DMS153 treated with DMSO at 0.1 percent for 48 hours (cell line): ENCODE results near the gene GNAT2.
A peak's percentile ranks its signal among the peaks of the same experiment; 100 is the strongest.
"Not testable (repeated sequence)": the region's sequence is repeated elsewhere in the genome, so short reads cannot be mapped to it uniquely, and the experiment has no call there.

ENCODE experiments used
- DNase-seq: peaks from one replicate; lab custom pipeline; 2025; ENCODE audit not compliant: unreplicated experiment; lab: John Stamatoyannopoulos, UW

The GNAT2 gene

DNA sequence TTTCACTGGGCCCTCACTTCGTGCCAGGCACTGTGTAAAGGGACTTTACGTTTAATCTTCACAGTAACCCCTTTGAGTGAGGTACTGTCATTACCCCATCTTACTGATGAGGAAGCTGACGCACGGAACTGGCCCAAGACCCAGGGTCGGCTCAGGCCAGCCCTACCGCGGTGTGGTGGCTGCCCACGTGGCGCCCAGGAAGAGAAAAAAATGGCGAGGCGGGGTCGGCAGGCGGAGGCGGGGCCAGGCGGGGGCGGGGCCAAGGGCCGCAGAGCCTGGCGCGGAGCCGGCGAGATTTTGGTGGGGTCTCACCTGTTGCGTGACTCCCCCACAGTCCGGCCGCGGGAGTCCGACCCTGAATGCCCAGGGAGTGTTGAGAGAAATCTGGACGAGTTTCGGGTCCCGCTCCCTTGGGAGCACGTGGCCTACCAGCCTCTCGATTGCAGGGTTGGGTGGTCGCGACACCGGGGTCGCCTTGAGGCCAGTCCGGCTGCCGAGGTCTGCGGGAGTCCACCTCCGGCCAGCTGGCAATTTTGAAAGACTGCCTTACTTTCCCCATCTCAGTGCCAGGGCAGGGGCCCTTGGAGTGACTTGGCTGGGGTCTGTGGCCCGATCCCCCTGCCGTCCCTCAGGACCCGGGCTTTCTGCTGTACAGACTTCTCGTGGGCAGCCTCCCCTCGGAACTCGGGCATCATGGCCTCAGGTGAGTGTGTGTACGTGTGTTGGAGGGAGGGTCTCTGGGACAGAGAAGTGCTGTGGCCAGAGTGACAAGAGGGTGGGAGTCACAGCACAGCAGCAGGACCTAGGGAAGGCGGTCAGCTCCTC lies at the start of gene GNAT2, which contains the start of gene AMPD2:
Gene GNAT2, minus strand, starts transcription at position 41 of the 825 bp plus-strand sequence. CDS start 6,746 bp downstream, outside the sequence.
Gene AMPD2, plus strand, starts transcription at position 262 of the 825 bp plus-strand sequence. CDS start 1,339 bp downstream, outside the sequence.
- DNase-seq = peak; percentile 8

DNA sequence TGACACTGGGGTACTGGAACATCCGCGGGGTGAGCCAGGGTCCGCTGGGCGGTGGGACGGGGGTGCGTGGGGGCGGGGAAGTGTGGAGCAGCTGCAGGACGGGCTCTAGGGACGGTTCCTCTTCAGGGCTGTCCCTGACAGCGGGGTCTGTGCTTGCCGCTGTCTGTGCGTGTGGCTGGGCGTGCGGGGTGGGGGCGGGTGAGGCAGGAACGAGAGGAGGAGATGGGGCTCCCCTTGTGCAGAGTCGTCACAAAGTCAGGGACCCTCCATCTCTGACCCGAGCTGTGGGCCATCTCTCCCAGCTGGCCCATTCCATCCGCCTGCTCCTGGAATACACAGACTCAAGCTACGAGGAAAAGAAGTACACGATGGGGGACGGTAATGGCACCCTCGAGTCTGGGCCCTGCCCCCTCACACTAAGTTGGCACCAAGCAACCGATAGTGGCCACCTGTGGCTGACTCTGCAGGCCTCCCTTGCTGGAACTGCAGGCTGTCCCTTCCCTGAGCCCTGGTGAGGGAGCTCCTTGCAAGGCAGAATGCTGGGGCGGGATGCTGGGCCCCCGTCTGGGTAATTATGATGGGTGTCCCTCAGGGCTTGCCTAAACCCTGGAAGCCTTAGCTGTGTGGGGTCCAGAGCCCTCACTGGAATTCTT lies 48.8 kb upstream of the GNAT2 start:
- DNase-seq = no peak

DNA sequence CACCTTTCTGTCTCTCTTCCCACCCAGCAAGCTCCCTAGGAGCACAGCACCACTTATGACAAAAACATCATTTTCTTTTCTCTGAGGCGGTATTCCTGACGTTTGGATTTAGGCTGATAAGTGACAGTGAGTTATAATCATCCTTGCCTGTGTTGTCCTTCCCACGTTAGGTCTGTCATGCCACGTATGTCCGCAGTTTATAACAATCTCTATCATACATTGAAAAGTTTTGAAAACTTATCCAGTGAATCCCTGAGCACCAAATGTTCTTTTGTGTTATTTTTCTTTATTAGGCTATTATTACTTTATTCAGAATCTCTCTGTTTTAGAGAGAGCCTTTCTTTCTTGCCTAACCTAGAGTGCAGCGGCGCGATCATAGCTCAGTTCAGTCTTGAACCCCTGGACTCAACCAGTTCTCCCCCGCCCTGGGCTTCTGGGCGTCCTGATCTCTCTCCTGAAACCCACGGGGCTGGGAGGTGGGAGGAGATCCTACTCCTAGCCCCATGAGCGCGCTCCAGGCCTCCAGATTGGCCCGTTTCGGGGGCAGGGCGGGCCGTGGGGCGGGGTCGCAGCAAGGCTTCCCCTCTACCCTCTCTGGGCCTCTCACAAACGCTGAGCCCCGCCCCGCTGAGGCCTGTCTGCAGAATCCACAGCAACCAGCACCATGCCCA lies 48.2 kb upstream of the GNAT2 start, which contains the start of gene GSTM2:
Gene GSTM2, plus strand, starts transcription at position 606 of the 671 bp plus-strand sequence. Its CDS starts 59 bp downstream, at position 665.
- no peak for DNase-seq

DNA sequence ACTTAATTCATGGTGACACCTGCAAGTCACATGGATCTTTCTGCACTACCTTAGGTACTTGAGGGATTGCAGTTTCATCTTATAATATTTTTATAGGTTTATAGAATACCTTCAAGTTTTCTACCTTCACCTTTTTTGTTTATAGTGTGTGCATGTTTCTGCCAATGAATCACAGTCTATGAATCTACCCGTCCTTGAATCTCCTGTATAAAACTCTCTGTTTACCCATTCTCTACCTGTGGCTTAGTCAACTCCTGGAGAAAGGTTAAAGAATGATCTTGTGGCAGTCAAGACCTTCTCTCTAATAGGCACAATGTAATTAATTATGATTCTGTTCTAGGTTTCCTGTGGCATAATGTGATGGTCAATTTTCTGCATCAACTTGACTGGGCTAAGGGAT lies 45.3 kb upstream of the GNAT2 start:
- no peak for DNase-seq

DNA sequence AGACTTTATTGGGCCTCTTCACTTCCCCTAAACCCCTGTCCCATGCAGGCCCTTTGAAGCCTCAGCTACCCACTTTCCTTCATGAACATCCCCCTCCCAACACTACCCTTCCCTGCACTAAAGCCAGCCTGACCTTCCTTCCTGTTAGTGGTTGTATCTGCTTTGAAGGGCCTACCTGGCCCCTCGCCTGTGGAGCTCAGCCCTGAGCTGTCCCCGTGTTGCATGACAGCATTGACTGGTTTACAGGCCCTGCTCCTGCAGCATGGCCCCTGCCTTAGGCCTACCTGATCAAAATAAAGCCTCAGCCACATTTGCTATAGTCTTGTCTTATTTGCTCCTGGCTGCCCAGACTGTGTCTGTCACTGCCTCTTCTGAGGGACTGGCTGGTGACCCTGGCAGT lies 42.0 kb upstream of the GNAT2 start:
- no peak for DNase-seq

DNA sequence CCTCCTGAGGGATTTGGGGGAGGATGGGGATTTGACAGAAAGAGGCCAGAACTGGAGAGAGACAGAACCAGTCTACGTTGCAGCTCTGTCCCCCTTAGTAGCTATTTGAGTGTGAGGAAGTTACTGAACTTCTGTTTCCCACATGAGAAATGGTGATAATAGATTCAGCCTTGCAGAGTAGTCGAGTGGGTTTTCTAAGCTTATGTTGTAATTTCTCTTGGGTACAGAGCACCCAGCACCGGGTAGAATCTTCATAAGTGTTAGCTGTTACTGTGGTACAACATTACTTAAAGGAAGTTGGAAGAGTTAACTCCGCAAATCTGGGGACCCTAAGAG lies 41.2 kb upstream of the GNAT2 start:
- DNase-seq = not testable (repeated sequence)

DNA sequence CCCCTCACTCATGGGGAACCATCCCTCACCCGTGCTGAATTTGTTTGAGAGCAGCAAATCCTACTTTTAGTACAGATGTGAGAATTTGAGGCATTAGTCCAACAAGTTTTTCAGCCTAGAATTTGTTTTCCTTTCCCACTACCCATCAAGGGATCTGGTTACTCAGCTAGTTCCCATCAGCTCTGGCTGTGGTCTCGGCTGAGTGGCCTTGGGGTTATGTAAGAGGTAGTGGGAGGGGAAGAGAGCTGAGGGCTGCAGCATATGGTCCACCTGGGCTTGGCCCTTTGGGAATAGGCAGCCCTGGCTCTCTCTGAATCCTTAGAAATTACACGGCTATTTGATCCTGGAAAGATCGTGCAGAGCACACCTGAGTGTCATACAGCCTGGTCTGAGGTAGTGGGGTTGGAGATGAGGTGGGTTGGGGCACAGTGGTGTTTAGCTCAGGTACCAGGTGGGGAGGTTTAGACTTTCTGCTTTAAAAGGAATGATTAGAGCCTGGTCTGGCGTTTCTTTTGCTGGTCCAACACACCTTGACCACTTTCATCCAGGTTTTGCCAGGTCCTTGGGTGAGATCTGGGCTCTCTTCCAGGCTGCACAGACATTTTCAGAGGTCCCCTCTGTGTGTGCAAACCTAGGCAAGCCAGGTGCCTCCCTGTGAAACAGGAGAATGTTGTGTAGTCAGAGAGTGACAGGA lies 40.7 kb upstream of the GNAT2 start:
- no peak for DNase-seq

DNA sequence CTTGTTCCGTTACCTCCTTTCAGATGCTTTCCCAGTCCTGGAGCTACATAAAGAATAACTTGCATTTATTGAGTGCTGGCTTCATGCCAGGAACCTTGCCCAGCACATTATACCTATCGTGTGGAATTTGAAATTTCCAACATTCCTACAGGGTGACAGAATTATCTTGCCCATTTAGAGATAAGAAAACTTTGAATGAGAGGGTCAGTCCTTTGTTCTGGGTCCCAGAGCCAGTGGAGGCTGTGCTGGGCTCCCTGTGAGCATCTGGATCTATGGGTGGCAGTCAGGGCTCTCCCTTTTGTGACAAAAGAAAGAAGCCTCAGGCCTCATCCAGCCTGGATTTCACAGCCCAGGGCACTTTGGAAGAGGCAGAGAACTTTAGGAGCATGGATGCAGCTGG lies 39.7 kb upstream of the GNAT2 start:
- DNase-seq = no peak

DNA sequence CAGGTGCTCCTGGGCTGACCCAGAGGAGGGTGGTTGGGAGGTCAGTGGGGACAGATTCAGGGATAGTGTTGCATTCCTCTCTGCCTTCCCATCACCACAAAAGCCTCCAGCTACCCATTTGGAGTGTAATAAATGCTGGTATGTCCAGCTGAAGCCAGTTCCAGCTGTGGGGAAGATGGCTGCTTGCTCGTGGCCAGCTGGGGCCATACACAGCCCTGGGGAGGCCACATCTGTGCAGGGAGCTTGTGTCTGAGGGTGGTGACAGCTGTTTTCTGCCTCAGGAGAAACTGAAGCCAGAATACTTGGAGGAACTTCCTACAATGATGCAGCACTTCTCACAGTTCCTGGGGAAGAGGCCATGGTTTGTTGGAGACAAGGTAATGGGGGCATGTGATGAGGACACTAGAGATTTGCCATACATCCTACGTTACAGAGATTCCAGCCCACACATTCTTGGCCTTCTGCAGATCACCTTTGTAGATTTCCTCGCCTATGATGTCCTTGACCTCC lies 39.2 kb upstream of the GNAT2 start:
- DNase-seq = no peak

DNA sequence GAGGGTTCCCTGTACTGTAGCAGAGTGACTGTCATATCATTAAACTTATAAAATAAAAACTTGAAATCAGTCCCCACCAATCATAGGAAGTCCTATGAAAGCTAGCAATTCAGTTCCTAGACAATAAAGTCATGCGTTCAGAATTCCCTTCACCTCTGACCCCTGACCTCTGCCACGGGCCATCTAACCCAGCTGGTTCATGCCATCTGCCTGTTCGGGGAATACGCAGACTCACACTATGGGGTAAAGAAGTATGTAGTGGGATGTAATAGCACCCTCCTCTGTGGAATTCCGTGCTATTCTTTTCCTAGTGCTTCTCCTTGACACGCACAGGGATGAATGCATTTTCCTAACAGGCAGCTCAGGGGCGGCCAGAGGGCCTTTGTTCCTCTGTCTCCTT lies 38.6 kb upstream of the GNAT2 start:
- DNase-seq = no peak

DNA sequence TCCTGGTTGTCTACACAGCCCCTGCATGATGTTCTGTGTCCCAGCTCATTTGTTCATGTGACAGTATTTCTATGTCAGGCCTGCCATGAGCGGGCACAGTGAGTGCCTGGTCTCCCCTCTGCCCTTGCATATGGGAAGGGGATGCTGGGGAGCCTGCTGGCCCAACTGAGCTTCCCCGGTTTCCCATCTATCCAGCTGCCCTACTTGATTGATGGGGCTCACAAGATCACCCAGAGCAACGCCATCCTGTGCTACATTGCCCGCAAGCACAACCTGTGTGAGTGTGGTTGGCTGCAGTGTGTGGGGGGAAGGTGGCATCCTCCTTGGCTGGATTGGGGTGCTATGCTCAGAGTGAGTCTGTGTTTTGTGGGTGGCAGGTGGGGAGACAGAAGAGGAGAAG lies 38.0 kb upstream of the GNAT2 start:
- DNase-seq = no peak

DNA sequence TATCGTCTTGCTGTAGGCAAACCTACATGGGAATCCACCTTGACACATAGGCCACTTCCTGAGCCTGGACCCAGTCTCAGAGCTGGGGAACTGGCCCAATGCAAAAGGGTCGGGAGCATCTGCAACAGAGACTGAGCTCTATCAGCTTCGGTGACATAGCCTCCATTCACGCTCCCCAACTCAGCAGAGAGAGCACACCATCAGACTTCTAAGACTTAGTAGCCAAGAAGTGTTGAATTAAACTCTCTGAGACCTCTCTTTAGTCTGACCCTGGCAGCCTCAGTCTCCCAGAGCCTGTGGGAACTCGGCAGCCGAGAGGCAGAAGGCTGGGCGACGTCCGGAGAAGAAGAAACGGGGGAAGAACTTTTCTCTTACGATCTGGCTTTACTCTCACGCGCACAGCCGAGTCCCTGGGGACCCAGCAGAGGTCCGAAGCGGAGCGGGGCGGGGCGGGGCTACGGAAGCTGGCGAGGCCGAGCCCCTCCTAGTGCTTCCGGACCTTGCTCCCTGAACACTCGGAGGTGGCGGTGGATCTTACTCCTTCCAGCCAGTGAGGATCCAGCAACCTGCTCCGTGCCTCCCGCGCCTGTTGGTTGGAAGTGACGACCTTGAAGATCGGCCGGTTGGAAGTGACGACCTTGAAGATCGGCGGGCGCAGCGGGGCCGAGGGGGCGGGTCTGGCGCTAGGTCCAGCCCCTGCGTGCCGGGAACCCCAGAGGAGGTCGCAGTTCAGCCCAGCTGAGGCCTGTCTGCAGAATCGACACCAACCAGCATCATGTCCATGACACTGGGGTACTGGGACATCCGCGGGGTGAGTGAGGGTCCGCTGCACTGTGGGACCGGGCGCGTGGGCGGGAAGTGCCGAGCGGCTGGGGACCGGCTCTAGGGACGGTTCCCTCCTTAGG lies 36.5 kb upstream of the GNAT2 start, which contains the start of gene GSTM4:
Gene GSTM4, plus strand, starts transcription at position 485 of the 905 bp plus-strand sequence. Its CDS starts 291 bp downstream, at position 776.
- peak; percentile 38 for DNase-seq

DNA sequence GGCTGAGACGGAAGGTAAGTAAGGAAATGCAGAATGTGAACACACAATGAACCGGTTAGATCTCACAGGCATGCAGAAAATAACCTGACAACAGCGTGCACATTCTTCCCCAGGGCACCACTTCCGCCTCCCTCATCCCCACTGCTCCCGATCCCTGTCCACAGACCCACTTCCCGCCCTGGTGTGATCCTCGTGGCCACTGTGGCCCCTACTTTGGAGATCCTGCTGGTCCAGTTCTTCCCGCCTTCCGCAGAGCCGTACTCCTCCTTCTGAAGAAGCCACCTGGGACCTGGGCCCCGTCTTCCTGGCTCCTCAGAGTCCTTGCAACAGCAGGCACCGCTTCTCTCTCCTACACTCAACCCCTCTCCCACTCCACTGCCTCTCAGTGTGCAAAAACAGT lies 35.1 kb upstream of the GNAT2 start:
- DNase-seq = no peak

DNA sequence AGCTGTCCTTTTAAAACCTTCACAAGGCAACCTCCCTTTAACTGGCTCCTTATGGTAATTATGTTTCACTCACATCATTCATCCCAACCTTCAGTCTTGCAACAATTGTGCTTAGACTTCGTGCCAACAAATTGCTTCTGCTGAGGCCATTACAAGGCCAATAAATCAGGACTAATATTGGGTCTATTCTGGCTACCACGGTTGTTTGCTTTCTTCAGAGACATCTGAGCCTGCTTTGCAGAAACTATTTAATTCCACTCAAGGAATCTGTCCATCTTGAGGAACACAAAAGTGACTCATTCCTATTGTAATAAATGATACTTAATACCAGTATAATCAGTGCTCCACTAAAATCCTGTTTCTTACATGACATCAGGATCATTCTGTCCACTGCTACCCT lies 33.9 kb upstream of the GNAT2 start:
- DNase-seq = no peak

DNA sequence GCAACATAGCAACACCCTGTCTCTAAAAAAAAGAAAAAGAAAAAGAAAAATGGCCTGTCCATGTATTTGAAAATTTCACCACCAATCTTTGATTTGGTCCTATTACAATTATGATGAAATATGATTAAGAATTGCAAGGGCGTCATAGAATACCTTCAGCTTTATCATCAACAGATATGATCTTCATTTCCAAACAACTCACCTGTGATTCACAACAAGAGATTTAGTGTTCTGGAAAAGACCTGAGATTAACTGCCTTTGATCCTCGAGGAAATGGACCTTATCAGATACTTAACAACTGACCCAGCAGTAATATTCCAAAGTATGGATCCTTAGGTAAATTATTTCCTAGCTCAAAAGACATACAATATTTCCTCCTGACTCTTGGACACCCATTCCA lies 33.0 kb upstream of the GNAT2 start:
- DNase-seq = no peak

DNA sequence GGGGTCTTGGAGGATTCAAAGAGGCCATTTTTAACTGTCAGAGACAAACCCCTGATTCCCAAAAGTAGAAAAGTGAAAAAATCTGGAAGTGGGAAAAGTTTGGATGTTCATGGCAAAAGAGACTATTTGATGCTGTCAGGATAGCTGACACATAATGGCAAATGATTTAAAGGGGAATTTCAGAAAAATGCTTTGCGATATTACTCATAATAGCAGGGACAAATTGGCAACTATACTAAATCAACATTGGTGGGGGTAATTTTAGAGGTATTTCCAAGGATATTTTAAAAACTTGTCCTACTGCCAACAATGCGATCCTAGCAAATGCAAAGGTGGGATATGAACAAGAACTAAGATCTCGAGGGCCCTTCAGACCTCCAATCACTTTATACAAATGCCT lies 31.2 kb upstream of the GNAT2 start:
- DNase-seq = no peak

DNA sequence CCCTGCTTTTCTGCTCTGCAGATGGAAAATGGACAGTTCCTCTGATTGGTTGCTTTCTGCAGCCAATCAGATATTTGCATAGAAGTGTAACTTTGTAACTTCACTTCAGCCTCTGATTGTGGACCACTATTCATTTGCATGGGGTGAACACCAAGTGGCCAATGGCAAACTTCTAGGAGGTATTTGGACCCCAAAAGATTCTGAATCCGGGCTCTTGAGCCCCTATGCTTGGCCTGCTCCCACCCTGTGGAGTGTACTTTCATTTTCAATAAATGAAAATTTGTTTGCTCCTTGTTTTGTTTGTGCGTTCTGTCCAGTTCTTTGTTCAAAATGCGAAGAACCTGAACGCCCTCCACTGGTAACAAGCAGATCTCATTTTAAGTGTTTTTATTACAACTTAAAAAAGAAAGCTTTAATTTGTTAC lies 30.1 kb upstream of the GNAT2 start:
- DNase-seq = no peak

DNA sequence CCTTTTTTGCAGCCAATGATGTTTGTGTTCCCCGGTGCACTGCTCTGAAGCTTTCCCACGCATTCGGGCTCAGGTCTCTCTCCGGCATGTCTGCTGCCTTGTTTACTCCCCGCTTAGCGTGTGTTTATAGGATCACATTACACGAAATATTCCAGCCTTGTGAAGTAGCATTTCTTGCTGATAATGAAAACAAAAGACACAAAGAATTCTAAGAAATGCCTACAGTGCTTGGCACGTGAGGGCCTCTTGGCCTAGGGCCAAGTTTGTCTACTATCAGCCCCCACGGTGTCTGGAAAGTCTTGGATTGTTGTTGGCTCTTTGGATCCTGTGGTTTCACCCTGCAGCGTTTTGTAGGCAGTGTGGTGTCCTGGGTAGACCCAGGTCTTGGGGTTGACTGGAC lies 25.3 kb upstream of the GNAT2 start:
- no peak for DNase-seq

DNA sequence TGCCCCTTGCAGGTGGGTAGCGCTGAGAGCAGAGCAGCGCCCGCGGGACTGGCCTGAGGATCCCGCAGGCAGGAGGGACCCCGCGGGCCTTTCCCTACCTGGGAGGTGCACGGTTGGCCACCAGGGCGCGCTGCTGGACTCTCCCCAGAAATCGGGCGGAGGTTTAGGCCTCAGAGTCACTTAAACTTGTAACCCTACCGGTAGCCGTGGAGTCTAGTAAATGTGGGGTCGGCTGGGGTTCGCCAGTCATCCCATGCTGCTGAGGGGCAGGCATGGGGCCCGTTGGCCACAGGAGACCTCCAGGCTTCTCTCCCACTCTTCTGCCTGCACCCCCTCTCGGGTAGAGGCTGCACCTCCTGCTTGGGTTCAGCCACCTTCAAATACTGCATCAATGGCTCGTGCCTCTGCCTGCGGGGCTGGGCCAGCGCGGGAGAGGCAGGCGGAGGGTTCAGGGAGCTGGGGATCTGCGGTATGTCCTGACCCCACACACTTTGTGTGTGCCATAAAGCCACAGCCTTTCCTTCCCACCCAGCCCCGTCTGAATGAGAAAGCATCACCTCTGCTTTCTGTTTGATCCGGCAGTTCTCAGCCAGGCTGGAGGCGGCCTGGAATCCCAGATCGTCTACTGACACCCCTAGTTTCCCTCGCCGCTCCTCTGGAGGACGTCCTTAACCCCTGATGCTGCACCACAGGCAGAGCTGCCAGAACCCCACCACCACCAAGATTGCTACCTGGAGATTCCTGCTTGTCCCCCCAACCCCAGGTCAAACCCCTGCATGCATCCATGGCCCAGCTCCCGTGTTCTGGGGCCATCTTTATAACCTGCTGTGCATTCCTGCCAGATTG lies 24.2 kb upstream of the GNAT2 start:
- DNase-seq = peak; percentile 19
